Activated gamma-delta T cell treated with Interleukin-2 at 50 U/mL for 16 hours (primary cell): ENCODE results near the gene C5orf47.
"Not testable (repeated sequence)": the region's sequence is repeated elsewhere in the genome, so short reads cannot be mapped to it uniquely, and the experiment has no call there.

ENCODE experiments used
- DNase-seq: peaks from one replicate; pipeline ENCODE4 v3.0.0-alpha.2; 2020

Gene C5orf47

DNA sequence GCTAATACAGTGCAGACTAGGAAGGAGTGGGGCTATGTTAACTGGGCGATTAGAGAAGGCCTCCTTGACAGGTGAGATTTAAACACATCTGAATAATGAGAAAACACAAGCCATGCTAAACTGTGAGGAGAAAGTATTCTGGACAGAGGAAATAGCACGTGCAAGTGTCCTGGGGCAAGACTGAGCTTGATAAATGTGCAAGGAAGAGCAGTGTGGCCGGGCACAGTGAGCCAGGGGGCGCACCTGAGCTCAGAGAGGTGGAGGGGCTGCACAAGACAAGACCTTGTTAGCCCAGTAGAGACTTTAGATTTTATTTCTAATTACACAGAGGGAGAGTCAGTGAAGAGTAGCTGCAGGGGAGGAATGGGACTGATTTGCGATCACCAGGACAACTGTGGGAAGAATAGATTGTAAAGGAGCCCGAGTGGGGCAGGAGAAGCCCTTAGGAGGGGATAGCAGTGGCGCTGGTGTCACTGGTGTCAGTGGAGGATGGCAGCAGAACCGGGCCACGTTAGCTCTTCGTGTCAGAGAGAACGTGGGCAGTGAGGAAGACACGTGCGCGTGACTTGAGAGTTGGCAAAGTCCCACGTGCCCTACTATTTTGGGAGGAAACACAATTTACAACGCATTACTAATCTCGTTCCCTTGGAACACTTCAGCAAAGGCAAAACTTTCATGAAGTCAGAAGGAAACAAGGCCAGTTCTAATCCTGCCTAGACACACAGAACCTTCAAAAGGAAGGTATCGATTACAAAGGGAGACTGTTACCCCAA, 17.9 kb upstream of the C5orf47 start:
- DNase-seq = no peak

GRCh38 chr5:173971681-173972345, 17.2 kb upstream of the C5orf47 start:
- no peak for DNase-seq

DNA sequence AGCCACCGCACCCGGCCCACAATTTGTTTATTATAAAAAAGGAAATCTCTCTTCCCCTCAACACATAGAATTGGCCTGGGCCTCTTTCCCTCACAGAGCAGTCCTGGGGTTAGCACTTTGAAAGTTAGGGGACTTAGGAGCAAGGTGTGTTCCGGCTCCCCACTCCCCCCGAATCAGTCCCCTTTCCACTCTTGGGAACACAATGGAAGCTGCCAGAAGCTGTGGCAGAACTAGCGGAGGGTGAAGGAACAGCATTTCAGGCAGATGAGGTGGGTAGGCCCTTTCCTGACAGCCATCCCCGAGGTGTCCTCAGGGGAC, 16.4 kb upstream of the C5orf47 start:
- no peak for DNase-seq

- DNase-seq = peak; percentile 73
These were observed 15.9 kb upstream of the C5orf47 start for GRCh38 chr5:173972925-173973615.

- no peak for DNase-seq
These were observed 15.4 kb upstream of the C5orf47 start for GRCh38 chr5:173973616-173973969.

GRCh38 chr5:173974688-173975239, 14.2 kb upstream of the C5orf47 start:
- no peak for DNase-seq

- no peak for DNase-seq
These were observed 7.7 kb upstream of the C5orf47 start for GRCh38 chr5:173981185-173981761.

DNA sequence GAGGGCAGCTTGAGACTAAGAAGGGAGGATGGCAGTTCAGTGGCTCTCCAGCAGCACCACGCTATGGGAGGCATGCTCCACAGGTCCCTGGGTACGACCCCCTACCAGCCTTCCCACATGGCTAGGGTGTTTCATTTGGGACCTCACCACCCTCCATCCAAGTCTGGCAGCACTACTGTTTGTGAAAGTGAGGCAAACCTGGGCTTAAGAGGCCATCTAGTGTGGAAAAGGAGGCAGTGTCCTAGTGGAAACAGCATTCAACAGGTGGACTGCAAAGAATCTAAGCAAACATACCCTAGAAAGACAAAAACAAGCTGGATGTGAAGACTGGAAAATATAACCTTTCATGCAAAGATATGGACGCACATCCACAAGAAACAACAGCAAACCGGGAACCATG, 4.8 kb upstream of the C5orf47 start:
- no peak for DNase-seq

DNA sequence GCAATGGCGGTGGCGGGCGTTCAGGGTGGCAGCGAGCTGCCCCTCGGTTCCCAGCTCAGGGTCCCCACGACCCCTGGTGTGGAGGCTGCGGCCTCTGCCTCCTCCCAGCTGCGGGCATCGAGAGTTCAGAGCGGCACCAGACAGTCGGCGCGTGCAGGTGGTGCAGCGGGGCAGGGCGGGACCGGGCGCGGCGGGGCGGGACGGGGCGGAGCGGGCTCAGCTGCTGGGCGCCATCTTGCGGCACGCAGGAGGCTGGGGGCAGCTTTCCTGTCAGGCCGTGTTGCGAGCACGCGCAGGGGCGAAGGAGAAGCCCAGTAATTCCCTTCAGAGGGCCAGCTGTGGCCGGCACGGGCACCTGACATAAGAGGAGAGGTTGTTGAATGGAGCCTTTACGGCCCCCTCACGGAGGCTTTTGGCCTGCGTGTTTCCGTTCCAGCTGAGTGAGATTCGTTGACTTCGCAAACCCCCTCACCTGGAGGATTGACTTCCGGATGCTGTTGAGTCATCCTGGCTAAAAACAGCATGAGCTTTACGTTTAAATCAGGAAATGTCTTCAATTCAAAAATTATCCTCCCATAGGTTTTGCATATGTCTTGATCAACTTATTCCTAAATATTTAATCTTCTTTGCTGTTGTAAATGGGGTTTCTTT, 587 bp downstream of the C5orf47 start:
- no peak for DNase-seq

DNA sequence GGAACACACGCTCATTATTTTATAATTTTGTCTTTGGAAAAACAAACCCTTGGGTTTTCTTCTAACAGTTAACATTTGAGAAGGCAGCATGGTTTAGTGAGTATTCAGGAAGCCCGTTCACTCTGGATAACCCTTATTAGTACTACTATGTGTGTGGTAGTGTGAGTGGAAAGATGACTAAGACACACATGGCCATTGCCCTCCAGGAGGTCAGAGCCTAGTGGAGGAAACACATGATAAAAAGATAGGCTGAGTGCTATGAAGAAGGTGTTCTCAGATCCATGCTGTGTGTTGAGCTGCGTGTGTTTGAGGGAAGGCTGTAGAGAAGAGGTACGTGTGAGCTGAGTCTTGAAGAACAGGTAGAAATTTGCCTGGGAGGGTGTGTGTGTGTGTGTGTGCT, 8.4 kb downstream of the C5orf47 start:
- no peak for DNase-seq

GRCh38 chr5:173998531-173998930, 9.6 kb downstream of the C5orf47 start:
- DNase-seq = no peak

DNA sequence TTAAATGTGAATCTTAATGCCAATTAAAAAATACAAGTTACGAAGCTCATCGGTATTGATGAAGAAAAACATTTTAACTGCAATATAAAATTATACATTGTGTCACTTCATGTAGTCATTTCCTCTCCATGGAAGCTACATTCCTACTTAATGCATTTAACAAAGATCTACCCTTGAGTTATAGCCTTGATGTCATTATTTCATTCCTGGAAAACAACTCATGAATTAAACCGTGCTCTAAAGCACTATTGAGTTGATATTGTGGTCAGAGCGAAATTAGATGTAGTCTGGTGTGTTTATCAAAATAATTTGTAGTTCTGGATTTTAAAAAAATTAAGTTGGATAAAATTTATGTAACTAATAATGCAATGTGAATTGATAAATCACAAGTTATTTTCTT, 11.1 kb downstream of the C5orf47 start:
- no peak for DNase-seq

- no peak for DNase-seq
These were observed 14.8 kb downstream of the C5orf47 start for GRCh38 chr5:174003795-174004194.

GRCh38 chr5:174008922-174009321, 20.0 kb downstream of the C5orf47 start:
- no peak for DNase-seq

DNA sequence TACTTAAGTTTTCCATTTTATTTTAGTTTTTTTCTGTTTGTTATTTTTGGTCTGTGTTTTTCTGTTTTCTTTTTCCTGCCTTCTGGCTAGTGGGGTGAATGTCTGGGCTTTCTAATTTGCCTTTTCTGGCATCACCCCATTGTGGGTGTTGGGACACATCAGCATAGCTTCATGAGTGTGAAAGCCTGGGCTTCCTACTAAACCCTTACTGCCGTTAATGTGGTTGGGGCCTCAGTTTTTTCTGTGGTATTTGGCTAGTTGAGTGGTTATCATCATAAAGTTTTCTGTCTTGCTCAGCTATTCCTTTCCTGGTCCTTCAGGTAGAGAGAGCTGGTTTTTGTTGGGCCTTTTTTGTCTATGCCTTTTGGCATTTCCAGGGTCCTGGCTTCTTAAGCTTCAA, 21.4 kb downstream of the C5orf47 start:
- no peak for DNase-seq

GRCh38 chr5:174011441-174011840, 22.5 kb downstream of the C5orf47 start:
- no peak for DNase-seq

DNA sequence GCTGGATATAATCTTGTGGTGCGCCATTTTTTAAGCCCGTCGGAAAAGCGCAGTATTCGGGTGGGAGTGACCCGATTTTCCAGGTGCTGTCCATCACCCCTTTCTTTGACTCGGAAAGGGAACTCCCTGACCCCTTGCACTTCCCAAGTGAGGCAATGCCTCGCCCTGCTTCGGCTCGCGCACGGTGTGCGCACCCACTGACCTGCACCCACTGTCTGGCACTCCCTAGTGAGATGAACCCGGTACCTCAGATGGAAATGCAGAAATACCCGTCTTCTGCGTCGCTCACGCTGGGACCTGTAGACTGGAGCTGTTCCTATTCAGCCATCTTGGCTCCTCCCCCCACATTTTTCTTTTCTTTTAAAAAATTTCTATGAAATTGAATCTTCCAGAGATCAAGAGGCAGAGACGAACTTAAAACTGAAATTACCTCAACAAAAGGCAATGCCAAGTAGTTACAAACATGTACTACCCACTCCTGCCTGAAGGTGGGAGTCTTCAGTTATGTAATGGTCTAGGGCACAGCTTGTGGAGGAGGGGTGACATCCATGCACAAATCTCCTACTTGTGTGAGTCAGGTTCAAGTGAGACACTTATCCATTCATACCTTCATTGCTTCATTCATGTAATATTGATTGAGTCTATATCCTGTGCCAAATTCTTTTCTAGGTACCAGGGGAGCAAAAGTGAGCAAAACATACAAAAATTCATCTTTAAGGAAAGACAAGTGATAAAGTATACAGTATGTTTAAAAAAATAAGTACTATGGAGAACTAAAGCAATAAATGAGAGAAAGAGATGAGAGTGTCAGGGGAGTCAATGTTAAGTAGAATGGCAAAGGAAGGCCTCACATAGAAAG, 31.3 kb downstream of the C5orf47 start:
- DNase-seq = not testable (repeated sequence)

DNA sequence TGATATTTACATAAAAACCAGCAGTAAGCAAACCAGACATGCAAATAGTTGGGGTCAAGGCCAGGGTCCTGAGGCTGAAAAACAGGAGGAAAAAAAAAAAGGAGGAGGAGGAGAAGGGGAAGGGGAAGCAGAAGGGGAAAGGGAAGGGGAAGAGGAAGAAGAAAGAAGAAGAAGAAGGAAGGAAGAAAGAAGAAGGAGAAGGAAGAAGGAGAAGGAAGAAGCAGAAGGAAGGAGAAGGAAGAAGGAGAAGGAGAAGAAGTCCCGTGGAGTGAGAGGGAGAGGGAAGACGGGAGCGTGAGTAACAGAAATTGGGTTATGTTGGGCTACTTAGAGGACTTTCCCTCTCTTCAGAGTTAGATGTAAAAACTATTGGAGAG, 31.9 kb downstream of the C5orf47 start:
- DNase-seq = no peak

- no peak for DNase-seq
These were observed 33.6 kb downstream of the C5orf47 start for GRCh38 chr5:174022384-174023095.

GRCh38 chr5:174030286-174030685, 41.3 kb downstream of the C5orf47 start:
- no peak for DNase-seq

- DNase-seq = no peak
These were observed 55.7 kb downstream of the C5orf47 start for GRCh38 chr5:174044466-174045254.
